NCI-H345 treated with DMSO at 0.1 percent for 48 hours (cell line): ENCODE measurements around the gene CNOT6.
"Not testable (repeated sequence)": the region's sequence is repeated elsewhere in the genome, so short reads cannot be mapped to it uniquely, and the experiment has no call there.

Experiments used
- DNase-seq: peaks from one replicate; lab custom pipeline; 2025; ENCODE audit not compliant: unreplicated experiment; lab: John Stamatoyannopoulos, UW

The CNOT6 gene

GRCh38 chr5:180470966-180471582 lies 23.1 kb upstream of the CNOT6 start:
- peak; percentile 21 for DNase-seq

DNA sequence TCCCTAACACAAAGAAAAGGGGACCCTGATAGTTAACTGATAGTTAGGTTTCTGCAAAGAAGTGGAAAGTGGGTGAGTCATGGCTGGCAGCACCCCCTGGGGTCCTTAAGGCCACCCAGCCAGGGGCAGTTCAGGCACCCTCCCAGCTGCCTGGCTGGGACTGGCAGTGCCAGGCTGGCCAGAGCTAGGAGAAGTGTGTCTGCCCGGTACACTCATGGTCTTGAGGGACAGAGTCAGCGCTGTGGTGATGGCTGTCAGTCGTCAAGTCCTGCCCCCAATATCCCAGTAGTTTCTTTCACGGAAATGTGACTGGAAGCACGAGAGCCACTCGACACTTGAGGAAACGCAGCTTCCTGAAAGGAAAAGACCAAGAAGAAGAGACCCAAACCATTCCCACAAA lies 22.3 kb upstream of the CNOT6 start:
- DNase-seq, result no peak

DNA sequence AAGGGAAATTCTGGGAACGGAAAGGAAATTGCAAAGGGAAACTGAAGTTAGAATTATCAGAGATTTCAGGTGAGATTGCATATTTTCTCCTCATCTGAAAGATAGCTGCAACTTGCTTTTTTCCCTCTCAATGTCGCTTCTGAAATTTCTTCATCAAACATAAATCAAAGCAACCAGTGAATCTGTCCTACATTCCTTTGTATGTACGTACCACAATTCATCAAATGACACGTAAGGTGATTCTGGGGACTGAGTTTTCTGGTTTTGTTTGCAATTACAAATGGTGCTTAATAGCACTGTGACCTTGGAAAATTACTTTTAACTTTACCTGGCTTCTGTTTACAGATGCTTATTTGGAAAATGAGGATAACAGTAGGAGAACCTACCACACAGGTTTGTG lies 21.9 kb upstream of the CNOT6 start:
- no peak for DNase-seq

GRCh38 chr5:180473386-180473785 lies 20.8 kb upstream of the CNOT6 start:
- not testable (repeated sequence) for DNase-seq

DNA sequence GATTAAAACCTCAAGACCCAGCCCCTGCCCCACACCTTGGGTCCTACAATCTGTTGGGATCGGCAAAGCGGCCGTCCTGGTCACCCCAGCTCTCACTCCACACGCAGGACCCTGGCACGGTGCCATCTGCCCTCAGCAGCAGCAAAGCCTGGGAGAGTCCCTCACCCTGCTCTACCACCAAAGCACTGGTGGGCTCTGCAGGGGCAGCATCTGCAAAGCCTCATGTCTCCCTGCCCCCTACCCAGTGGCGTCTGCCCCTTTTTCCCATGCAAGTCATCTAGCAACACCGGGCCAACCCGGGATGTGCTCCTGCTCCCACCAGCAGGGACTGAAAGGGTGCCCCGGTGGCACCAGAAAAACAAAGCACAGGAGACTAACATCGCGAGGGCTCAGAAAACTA lies 19.6 kb upstream of the CNOT6 start:
- no peak for DNase-seq

DNA sequence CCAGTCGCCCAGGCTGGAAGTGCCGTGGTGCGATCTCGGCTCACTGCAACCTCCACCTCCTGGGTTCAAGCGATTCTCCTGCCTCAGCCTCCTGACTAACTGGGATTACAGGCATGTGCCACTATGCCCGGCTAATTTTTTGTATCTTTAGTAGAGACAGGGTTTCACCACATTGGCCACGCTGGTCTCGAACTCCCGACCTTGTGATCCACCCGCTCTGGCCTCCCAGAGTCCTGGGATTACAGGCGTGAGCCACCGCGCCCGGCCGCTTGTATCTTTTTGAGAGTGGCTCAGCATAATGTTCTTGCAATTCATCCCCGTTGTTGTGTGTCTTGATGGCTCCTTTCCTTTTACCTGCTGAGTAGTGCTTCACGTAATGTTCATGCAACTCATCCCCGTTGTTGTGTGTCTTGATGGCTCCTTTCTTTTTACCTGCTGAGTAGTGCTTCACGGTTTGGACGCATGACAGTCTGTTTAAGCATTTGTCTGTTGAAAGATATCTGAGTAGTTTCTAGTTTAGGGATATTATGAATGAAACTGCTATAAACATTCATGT lies 18.1 kb upstream of the CNOT6 start:
- not testable (repeated sequence) for DNase-seq

DNA sequence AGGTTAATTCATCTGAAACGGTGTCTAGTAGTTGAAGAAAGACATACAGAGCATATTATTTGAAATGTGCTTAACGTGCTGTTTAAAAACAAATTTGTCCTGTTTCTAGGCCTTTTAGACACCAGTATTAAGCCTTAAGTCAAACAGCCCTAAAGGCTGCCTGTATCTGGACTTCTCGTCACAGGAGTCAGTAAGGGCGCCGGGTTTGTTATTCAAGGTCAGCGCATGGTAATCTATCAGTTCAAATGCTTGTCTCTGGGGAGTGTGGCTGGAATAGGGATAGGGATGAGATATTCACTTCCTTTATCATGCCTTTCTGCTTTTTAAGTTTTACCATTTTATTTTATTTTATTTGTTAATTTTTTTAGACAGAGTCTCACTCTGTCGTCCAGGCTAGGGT lies 9.4 kb upstream of the CNOT6 start:
- DNase-seq, result no peak

GRCh38 chr5:180486636-180487149 lies 7.5 kb upstream of the CNOT6 start:
- DNase-seq, result no peak

- DNase-seq, result no peak
Observed at GRCh38 chr5:180487556-180487955, 6.6 kb upstream of the CNOT6 start.

DNA sequence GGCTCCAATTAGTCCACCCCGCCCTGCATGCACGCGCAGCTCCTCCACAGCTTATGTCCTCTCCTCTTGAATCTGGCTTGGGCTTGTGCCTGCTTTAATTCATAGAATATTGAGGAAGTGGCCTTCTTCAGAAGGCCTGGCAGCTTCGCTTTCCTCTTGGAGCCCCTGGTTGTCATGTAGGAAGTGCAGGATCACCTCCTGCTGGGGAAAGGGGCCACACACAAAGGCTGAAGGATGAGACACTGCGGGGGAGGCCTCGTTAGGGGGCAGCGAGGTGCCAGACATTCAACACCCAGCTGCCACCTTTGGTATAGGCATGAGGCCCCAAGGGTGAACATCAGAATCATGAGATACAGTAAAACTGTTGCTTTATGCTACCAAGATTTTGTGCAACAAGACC lies 2.7 kb upstream of the CNOT6 start:
- no peak for DNase-seq

- no peak for DNase-seq
Observed at GRCh38 chr5:180492226-180492903, 1.8 kb upstream of the CNOT6 start.

DNA sequence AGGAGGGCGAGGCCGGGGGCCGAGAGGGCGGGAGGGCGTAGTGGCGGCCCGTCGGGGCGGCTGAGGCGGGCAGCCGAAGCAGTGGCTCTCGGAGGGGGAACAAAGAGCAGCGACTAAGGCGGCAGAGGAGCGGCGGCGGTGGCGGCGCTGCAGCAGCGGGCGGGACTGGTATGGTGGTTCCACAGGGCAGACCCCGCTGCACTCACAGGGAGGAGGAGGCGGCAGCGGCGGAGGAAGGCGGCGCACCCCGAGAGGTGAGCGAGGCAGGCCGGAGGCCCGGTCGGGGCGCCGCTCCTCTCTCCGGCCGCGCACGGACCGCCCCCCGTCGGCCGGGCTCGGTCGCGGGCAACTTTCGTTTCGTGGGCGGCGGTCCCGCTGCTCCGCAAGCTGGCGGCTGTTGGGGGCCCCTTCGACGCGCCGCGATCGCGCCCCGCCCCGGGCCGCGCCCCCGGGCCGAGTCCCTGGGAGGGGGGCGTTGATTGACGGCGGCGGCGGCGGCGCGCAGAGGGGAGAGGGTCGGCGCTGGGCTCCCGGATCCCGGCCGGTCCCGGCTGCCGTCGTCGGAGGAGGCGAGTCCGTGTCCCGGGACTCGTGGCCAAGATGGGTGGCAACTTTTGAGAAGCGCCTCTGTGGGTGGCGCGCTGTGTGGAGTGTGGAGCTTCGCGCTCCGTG lies 467 bp downstream of the CNOT6 start:
- DNase-seq, result no peak

GRCh38 chr5:180495292-180495691 lies 1.1 kb downstream of the CNOT6 start:
- DNase-seq, result no peak

GRCh38 chr5:180495991-180496741 lies 2.0 kb downstream of the CNOT6 start:
- DNase-seq, result no peak

DNA sequence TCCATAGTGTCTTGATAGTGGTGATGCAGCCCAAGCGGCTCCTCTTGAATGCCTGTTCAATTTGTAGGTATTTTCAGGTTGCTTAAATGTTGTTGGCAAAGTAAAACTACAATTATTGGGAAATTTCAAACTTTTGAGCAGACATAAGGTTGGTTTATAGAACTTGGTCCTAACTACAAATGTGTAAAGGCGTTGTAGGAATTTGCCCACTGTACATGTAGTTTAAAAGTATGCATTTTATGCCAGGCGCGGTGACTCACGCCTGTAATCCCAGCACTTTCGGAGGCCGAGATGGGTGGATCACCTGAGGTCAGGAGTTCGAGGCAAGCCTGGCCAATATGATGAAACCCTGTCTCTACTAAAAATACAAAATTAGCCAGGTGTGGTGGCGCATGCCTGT lies 2.6 kb downstream of the CNOT6 start:
- not testable (repeated sequence) for DNase-seq

DNA sequence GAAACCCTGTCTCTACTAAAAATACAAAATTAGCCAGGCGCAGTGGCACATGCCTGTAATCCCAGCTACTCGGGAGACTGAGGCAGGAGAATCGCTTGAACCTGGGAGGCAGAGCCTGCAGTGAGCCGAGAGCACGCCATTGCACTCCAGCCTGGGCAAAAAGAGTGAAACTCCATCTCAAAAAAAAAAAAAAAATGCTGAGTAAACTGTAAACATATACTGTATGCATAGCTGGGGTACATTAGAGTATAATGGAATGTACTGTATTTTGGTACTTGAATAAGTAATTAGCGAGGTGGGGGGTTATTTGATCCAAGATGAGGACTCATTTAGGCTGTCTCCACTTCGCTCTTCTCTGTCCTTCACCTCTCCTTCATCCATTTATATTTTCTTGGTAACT lies 3.7 kb downstream of the CNOT6 start:
- DNase-seq, result not testable (repeated sequence)

DNA sequence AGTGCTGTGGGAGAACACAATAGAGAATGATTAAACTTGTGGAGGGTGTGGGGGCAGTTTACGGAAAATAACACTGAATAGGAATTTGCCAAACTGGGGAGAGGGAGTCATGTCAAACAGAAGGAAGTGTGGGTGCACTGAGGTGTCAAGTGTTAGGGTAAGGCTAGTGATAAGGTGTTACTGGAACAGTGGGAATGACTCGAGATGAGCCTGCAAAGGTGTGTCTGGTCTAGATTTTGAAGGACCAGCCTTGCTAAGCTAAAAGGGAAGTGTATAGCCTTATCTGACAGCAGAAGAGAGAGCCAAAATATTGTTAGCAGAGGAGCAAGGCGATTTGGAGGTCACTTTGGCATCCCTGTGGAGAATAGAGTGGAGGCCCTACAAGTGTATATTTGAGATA lies 4.2 kb downstream of the CNOT6 start:
- DNase-seq, result no peak

DNA sequence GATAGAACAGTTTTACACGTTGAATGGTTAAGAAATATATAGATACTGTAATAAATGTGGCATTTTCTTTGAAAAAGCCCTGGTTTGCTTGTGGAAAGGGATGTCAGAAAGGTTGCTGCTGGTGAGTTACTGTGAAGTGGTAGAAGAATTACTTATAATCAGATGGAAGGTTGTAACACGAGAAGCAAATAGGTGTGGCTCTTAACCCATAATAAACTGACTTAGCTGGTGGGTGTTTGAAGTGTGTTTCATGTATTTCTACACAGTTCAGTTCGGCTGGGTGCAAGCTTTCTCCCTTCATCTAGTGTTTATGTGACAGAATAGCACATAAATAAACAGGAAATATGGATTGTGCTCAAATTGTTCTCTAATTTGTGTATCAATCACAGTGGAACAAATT lies 5.5 kb downstream of the CNOT6 start:
- DNase-seq, result no peak

DNA sequence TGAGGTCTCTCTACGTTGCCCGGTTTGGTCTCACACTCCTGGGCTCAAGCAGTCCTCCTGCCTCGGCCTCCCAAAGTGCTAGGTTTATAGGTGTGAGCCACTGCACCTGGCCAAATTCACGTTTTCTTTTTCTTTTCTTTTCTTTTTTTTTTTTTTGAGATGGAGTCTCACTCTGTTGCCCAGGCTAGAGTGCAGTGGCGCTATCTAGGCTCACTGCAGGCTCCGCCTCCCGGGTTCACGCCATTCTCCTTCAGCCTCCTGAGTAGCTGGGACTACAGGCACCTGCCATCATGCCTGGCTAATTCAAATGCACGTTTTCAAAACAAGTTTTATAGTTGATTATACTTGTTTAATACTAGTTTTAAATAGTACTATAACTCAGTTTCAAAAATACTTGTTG lies 6.1 kb downstream of the CNOT6 start:
- not testable (repeated sequence) for DNase-seq

DNA sequence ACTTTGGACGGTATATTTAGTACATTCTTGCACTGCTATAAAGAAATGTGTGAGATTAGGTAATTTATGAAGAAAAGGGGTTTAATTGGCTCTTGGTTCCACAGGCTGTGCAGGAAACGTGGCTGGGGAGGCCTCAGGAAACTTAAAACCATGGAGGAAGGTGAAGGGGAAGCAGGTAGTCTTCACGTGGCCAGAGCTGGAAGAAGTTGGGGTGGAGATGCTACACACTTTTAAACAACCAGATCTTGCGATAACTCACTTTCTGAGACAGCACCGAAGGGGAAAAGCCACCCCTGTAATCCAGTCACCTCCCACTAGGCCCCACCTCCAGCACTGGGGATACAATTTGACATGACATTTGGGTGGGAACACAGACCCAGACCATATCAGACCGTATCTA lies 13.5 kb downstream of the CNOT6 start:
- DNase-seq, result no peak

- no peak for DNase-seq
Observed at GRCh38 chr5:180515294-180515693, 21.1 kb downstream of the CNOT6 start.
